GM20000 (cell line): ENCODE measurements around the gene PRRX1.

Experiments
- DNase-seq: peaks from one replicate; pipeline ENCODE4 v3.0.0; 2012; ENCODE audit warnings: low spot score
- TF ChIP-seq, protein P1 (sequence below): IDR thresholded peaks from 2 replicates; pipeline ENCODE4 v1.5.1; 2012; ENCODE audit warnings: mild to moderate bottlenecking, control low read depth; ENCODE audit errors: extremely low read depth, missing control alignments

The PRRX1 gene

DNA sequence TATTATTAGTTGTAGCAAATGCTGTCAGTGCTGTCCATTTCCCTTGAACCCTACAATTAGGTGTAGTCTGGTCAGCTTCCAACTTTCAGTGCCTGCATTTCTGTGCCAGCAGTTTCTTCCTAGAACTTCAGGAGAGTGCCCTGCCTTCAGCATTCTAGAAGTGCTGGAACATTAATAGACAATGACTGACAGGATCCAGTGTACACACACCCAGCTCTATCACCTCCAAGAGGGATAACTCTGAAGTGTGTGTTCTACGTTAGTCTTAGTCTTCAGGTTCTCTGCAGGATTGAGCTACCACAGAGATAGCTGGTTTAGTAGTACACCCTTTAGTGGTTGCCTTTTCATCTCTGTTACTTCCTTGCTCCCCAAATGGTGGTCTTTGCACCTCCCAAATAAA is 61.4 kb downstream of the PRRX1 start:
- no peak for DNase-seq
- TF ChIP-seq, protein P1, sequence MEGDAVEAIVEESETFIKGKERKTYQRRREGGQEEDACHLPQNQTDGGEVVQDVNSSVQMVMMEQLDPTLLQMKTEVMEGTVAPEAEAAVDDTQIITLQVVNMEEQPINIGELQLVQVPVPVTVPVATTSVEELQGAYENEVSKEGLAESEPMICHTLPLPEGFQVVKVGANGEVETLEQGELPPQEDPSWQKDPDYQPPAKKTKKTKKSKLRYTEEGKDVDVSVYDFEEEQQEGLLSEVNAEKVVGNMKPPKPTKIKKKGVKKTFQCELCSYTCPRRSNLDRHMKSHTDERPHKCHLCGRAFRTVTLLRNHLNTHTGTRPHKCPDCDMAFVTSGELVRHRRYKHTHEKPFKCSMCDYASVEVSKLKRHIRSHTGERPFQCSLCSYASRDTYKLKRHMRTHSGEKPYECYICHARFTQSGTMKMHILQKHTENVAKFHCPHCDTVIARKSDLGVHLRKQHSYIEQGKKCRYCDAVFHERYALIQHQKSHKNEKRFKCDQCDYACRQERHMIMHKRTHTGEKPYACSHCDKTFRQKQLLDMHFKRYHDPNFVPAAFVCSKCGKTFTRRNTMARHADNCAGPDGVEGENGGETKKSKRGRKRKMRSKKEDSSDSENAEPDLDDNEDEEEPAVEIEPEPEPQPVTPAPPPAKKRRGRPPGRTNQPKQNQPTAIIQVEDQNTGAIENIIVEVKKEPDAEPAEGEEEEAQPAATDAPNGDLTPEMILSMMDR, result no peak

GRCh38 chr1:170727963-170728362 is 64.0 kb downstream of the PRRX1 start:
- TF ChIP-seq, protein P1, result no peak
- no peak for DNase-seq

GRCh38 chr1:170729225-170730002 is 65.5 kb downstream of the PRRX1 start:
- TF ChIP-seq, protein P1, result no peak
- DNase-seq, result no peak

GRCh38 chr1:170730014-170730413 is 66.1 kb downstream of the PRRX1 start:
- TF ChIP-seq, protein P1, result no peak

DNA sequence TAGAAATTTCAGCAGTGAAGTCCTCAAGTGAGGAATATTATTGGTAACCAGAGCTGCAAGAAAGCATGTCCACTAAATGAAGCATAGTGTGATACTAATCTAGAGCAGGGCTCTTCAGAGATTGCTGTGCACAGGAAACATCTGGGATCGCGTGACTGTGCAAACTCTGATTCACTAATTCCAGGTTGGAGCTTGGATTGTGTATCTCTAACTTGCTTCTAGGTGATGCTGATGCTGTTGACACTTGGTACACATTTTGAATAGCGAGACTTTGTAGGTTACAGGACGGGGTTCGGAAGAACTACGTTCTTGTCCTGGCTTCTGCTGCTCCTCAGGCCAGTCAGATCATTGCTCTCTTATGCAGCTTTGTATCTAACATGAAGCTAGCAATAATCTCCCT is 66.5 kb downstream of the PRRX1 start:
- DNase-seq, result no peak
- TF ChIP-seq, protein P1, result no peak

More at GRCh38 chr1:170730014-170730413, 66.1 kb downstream of the PRRX1 start:
- DNase-seq, result no peak

DNA sequence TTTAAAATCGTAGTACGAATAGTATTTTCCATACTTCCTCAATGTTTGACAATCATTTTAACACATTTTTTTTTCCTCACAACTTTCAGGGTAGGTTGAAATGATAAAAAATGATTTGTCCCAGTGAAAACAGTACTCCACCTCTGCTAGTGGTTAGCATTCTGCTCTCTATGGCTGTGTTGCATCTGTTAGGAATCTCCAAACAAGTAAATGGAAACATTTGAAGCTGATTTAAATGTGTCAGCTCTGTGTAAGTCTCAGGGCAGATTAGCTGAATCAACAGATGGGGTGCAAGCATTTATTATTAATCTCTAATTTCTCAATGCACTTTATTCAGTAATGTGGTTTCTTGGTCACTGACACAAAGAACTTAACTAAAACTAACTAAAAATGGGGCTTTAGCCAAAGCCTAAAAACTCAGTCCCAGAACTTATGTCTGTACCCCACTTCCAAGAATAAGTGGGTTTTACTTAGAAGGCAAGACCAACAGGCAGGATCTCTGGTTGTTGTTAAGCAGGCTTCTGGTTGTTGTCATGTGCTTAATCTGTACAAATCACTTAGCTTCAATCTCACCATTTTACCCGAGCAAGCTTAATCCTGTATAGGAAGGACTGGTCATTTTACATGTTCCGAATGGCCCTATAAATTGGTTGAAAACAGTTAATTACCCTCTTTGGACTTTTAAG is 67.8 kb downstream of the PRRX1 start:
- TF ChIP-seq, protein P1, result no peak
- no peak for DNase-seq

DNA sequence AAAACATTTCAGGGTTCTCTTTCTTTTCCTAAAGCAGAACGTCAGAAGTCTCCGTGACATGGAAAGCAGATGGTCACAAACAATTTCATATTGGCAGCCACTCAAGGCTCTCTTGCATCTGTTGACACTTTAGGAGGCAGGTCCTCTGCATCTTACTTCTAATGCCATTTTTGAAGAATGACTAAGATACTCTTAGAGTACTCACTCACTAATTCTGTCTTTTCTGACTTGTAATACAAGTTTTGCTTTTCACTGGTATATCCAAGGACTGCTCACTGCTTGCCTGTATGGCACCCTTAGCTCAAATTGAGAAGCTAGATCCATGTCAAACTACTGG is 68.3 kb downstream of the PRRX1 start:
- TF ChIP-seq, protein P1, result no peak
- DNase-seq, result no peak
